HG02798 (cell line): Measurements from ENCODE around the gene UBQLN2.
"Not testable (repeated sequence)": the region's sequence is repeated elsewhere in the genome, so short reads cannot be mapped to it uniquely, and the experiment has no call there.

Source experiments
- ATAC-seq: cut with Tn5 transposase; IDR thresholded peaks from one replicate; pipeline ENCODE4 v1.9.1; 2021; ENCODE audit warnings: mild to moderate bottlenecking; ENCODE audit not compliant: unreplicated experiment, poor library complexity

The UBQLN2 gene

DNA sequence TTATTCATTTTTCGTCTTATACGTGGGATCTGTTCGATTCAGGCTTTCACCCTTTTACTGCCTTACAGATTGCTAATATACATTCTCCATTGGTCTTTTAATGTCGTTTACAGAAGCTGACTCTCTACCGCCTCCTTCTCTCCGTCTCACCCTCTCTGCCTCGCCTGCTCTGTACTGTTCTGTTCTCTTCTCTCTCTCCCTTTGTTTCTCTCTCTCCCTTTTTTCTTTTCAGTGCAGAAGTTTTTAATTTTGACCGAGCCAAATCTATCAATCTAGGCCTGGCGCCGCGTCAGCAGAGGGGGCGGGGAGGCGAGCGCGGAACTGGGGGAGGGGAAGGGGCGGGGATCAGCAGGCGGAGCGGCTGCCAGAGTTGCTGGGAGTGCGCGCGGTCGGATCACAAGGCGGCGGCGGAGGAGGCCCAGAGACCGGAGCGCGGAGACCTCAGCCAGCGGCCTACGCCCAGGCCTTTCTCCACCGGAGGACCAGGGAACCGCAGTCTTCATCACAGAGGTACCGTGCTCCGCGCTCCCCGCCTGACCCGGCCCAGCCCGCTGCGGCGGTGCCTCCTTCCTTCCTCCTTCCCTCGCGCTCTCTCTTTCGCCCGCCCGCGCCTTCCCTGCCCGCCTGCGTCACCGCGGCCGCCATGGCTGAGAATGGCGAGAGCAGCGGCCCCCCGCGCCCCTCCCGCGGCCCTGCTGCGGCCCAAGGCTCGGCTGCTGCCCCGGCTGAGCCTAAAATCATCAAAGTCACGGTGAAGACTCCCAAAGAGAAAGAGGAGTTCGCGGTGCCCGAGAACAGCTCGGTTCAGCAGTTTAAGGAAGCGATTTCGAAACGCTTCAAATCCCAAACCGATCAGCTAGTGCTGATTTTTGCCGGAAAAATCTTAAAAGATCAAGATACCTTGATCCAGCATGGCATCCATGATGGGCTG lies at the start of gene UBQLN2:
Gene UBQLN2, plus strand, starts transcription at position 397 of the 931 bp plus-strand sequence. Its CDS starts 247 bp downstream, at position 644.
- peak; percentile 83 for ATAC-seq

DNA sequence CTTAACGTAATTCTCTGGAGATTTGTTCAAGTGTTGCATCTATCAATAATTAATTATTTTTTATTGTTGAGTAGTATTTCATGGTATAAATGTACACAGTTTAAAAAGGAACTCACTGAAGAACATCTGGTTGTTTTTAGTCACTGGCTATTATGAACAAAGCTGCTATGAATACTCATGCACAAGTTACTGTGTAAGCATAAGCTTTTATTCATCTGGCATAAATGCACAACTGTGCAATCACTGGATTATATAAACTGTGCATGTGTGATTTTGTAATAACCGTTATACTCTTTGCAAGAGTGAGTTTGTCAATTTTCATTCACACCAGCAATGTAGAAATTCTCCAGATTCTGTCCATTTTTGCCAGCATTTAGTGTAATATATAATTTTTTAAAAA lies 43.8 kb upstream of the UBQLN2 start:
- ATAC-seq, result no peak

DNA sequence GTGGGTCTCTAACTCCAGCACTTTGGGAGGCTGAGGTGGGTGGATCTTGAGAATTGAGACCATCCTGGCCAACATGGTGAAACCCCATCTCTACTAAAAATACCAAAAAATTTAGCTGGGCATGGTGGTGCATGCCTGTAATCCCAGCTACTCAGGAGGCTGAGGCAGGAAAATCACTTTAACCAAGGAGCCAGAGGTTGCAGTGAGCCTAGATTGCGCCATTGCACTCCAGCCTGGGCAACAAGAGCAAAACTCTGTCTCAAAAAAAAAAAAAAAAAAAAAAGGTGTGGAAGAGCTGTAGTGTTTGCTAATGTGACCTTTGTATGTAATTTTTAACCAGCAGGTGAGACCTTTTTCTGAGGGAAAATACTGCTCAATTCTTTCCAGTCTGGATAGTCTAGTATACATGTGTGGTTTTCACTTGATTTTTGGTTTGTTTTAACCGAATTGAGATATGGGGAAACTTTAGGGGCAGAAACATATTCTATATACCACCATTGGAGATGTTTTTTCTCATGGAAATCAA lies 33.9 kb upstream of the UBQLN2 start:
- not testable (repeated sequence) for ATAC-seq

GRCh38 chrX:56530011-56530410 lies 33.4 kb upstream of the UBQLN2 start:
- ATAC-seq, result no peak

GRCh38 chrX:56550667-56551066 lies 12.8 kb upstream of the UBQLN2 start:
- no peak for ATAC-seq

DNA sequence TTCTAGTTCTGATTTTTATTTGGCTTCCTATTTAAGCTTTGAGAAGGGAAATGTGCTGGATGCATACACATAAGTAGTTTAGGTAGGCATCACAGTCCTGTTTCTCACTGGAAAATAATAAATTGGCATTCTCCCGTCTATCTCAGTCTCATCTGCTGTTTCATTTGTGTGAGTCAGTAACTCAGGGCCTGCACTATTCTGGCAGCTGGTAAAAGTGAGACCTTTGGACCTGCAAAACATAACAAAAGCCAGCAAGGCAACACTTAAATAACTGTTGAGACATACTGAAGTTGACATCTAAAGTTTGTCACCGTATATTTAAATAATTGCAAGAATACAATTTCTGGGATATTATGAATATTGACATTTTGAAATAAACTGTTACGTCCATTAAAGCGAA lies 8.6 kb upstream of the UBQLN2 start:
- no peak for ATAC-seq

DNA sequence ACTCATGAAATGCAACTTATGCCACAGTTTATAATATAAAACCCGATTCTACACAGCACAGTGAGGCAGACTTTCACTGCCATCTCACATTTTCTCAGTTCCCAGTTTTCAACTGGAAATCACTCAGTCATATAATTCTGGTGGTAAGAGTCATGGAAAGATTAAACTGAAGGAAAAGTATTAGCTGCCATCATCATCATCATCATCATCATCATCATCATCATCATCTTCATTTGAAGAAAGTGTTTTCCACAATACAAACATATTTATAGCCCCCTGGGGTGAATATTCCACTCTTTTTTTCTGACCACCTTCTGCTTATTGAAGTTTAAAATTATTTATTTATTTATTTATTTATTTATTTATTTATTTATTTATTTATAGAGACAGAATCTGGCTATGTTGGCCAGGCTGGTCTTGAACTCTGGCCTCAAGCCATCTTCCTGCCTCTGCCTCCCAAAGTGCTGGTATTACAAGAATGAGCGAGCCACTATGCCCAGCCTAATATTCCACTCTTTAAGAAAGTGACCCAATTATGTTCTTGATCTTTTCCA lies 6.0 kb upstream of the UBQLN2 start:
- no peak for ATAC-seq

DNA sequence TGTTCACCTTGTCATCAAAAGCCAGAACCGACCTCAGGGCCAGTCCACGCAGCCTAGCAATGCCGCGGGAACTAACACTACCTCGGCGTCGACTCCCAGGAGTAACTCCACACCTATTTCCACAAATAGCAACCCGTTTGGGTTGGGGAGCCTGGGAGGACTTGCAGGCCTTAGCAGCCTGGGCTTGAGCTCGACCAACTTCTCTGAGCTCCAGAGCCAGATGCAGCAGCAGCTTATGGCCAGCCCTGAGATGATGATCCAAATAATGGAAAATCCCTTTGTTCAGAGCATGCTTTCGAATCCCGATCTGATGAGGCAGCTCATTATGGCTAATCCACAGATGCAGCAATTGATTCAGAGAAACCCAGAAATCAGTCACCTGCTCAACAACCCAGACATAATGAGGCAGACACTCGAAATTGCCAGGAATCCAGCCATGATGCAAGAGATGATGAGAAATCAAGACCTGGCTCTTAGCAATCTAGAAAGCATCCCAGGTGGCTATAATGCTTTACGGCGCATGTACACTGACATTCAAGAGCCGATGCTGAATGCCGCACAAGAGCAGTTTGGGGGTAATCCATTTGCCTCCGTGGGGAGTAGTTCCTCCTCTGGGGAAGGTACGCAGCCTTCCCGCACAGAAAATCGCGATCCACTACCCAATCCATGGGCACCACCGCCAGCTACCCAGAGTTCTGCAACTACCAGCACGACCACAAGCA lies 898 bp downstream of the UBQLN2 start:
- ATAC-seq, result peak; percentile 12

DNA sequence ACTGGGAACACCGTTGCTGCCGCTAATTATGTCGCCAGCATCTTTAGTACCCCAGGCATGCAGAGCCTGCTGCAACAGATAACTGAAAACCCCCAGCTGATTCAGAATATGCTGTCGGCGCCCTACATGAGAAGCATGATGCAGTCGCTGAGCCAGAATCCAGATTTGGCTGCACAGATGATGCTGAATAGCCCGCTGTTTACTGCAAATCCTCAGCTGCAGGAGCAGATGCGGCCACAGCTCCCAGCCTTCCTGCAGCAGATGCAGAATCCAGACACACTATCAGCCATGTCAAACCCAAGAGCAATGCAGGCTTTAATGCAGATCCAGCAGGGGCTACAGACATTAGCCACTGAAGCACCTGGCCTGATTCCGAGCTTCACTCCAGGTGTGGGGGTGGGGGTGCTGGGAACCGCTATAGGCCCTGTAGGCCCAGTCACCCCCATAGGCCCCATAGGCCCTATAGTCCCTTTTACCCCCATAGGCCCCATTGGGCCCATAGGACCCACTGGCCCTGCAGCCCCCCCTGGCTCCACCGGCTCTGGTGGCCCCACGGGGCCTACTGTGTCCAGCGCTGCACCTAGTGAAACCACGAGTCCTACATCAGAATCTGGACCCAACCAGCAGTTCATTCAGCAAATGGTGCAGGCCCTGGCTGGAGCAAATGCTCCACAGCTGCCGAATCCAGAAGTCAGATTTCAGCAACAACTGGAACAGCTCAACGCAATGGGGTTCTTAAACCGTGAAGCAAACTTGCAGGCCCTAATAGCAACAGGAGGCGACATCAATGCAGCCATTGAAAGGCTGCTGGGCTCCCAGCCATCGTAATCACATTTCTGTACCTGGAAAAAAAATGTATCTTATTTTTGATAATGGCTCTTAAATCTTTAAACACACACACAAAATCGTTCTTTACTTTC lies 1.8 kb downstream of the UBQLN2 start:
- ATAC-seq, result no peak

GRCh38 chrX:56569378-56570057 lies 6.1 kb downstream of the UBQLN2 start:
- ATAC-seq, result peak; percentile 52

GRCh38 chrX:56572975-56573374 lies 9.5 kb downstream of the UBQLN2 start:
- no peak for ATAC-seq

- ATAC-seq, result no peak
These were observed 11.4 kb downstream of the UBQLN2 start for GRCh38 chrX:56574861-56575260.

DNA sequence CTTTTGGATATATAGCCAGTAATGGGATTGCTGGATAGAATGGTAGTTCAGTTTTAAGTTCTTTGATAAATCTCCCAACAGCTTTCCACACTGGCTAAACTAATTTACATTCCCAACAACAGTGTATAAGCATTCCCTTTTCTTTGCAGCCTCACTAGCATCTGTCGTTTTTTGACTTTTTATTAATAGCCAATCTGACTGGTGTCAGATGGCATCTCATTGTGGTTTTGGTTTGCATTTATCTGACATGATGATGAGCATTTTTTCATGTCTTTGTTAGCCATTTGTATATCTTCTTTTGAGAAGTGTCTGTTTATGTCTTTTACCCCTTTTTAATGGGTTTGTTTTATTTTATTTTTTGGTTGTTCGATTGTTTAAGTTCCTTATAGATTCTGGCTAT lies 13.3 kb downstream of the UBQLN2 start:
- no peak for ATAC-seq

DNA sequence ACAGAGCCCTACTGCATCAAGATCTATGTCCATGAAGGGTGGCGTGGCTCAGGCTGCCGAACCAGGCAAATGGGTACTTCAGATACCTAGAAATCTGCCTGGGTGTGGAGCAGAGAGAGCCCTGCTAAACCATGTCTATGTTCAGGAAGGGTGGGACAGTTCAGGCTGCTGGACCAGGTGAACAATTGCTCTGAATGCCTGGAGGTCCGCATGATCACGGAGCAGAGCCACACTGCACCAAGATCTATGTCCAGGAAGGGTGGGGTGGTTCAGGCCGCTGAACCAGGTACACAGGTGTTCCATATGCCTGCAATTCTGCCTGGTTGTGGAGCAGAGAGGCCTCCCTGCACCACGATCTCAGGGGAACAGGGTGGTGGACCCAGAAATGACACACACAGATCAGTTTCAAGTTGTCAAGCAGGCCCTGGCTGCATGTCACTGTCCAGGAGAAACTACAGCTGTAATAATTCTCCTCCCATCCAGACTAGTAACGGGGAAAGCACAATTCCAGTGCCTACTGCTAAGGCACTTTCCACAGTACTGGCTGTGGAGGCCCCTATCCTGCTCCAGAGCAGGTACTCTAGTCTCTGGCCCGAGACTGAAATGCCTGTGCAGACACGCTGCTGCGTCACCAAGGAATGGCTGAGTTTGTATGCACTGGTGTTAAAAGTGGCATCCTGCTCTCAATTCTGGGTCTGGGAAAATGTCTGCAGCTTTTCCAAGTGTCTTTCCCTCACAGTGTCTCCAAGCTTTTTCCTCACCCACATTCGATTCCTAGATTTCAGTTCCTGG lies 25.2 kb downstream of the UBQLN2 start:
- no peak for ATAC-seq

DNA sequence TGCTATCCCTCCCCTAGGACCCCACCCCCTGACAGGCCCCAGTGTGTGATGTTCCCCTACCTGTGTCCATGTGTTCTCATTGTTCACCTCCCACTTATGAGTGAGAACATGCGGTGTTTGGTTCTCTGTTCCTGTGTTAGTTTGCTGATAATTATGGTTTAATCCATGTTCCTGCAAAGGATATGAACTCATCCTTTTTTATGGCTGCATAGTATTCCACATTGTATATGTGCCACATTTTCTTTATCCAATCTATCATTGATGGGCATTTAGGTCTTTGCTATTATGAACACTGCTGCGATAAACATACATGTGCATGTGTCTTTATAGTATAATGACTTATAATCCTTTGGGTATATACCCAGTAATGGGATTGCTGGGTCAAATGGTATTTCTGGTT lies 28.4 kb downstream of the UBQLN2 start:
- not testable (repeated sequence) for ATAC-seq

- ATAC-seq, result no peak
These were observed 36.7 kb downstream of the UBQLN2 start for GRCh38 chrX:56600141-56600540.

GRCh38 chrX:56600987-56601386 lies 37.6 kb downstream of the UBQLN2 start:
- ATAC-seq, result no peak

DNA sequence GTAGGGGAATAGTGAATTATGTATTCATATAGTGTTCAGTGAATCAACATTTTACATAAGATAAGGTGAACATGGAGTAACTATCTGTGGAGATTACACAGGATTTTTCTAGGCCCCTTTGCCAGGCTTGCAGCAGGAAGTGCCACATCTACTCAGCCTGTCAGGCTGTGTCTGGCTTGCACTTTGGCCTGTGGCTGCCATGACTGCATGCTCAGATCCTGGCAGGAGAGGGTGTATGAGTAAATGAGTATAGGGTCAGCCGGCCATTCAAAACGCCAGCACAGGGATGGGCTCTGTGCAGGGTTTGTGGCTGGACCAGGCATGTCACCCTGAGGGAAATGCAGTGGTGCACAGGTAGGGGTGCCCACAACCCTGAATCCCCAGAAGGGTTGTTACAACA lies 51.9 kb downstream of the UBQLN2 start:
- no peak for ATAC-seq
